Measurements from ENCODE around the gene GRID2. TPM values are rescaled to one million over a fixed set of nuclear protein-coding genes. Genes with fewer than 3 reads are reported as not detected.

GRID2 gene
- total RNA-seq, 1 experiment from 2014 or later, result not detected

DNA sequence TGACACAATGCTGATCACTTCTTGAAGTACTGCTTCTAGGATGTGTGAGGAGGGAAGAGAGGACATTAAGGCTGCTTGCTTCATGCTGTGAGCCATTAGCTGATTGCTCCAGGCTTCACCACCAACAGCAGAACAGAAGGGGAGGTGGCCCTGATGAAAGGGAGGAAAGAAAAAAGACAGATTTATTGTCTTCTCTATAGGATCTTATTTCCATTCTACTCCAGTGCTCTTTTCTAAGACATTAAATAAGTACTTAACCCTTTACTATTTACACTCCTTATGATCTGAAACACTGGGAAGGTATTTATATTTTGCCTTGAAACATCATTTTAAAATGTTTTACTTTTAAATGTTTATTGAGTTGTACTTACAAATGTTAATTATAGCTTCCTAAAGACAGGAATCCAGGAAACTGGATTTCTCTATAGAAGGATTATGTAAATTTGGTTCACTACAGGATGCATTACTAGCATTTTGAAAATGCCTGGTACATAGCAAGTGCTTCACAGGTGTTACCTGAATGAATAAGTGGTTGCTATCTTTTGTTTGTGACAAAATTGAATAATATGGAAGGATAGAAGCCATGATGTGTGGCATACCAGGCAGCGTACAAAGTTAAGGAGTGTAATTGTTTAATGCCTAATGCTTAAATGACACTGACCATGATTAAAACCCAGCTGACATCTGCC, 843.9 kb downstream of the GRID2 start:
- no TSS peak for BruUV-seq (replicated peaks)
- POLR2A ChIA-PET, result no interaction called here

DNA sequence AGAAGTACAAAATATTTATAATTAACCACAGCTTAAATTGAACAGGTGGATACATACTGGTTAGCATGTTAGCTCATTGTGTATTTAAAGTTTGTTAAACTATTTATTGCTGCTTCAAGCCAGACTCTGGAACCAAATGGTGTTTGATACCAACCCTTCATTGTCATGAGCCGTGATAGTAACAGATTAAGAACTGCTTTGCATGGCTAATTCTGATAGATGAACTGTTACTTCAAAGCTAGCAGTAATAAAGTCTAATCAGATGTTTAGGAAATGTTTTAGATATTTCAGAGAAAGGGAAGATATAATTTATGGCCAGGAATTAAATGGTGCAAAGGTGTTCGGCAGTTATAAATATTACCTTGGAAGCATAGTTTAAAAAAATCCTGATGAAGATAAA, 848.7 kb downstream of the GRID2 start:
- TF ChIP-seq, protein P1, sequence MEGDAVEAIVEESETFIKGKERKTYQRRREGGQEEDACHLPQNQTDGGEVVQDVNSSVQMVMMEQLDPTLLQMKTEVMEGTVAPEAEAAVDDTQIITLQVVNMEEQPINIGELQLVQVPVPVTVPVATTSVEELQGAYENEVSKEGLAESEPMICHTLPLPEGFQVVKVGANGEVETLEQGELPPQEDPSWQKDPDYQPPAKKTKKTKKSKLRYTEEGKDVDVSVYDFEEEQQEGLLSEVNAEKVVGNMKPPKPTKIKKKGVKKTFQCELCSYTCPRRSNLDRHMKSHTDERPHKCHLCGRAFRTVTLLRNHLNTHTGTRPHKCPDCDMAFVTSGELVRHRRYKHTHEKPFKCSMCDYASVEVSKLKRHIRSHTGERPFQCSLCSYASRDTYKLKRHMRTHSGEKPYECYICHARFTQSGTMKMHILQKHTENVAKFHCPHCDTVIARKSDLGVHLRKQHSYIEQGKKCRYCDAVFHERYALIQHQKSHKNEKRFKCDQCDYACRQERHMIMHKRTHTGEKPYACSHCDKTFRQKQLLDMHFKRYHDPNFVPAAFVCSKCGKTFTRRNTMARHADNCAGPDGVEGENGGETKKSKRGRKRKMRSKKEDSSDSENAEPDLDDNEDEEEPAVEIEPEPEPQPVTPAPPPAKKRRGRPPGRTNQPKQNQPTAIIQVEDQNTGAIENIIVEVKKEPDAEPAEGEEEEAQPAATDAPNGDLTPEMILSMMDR (IDR thresholded peaks at IDR 0.05; ENCODE audit: insufficient read depth in 1 of 2, low read depth in 1 of 2, low read length in 1 of 2, severe bottlenecking in 1 of 2, unreplicated experiment in 1 of 2), result no peak
- DNase-seq, result no peak
- Mint-ChIP-seq H3K4me1 (ENCODE audit: low read depth, unreplicated experiment) (no peaks in the 10 kb centered on the region), H3K27ac (ENCODE audit: unreplicated experiment) (no peak overlapping the region), H3K4me3 (ENCODE audit: unreplicated experiment) (no peak overlapping the region), H3K9me3 (ENCODE audit: unreplicated experiment) (no peaks in the 10 kb centered on the region), H3K27me3 (ENCODE audit: insufficient read depth, unreplicated experiment) (no peaks in the 10 kb centered on the region), H3K36me3 (ENCODE audit: insufficient read depth, unreplicated experiment) (no peaks in the 10 kb centered on the region)
- ChIA-PET POLR2A (no interaction called here), CTCF (no interaction called here)
- H3K27me3 ChIP-seq (replicated peaks; ENCODE audit: control insufficient read depth, insufficient read depth, low read length), result no peaks in the 10 kb centered on the region
- H3K4me3 ChIP-seq (ENCODE audit: low read depth, low read length), result no peak overlapping the region
- no peaks in the 10 kb centered on the region for H3K9me3 ChIP-seq
- no peaks in the 10 kb centered on the region for H3K36me3 ChIP-seq (ENCODE audit: control insufficient read depth, insufficient read depth, low read length)
- no peaks in the 10 kb centered on the region for H3K4me1 ChIP-seq
- no TSS peak for BruUV-seq (replicated peaks)
- intact Hi-C loops (cut with micrococcal nuclease; ENCODE audit: unreplicated experiment), result no loop called here

More for the DNA sequence above, 843.9 kb downstream of the GRID2 start:
- no peaks in the 10 kb centered on the region for H3K9me3 Mint-ChIP-seq (ENCODE audit: unreplicated experiment)
- no peak overlapping the region for H3K27ac Mint-ChIP-seq (ENCODE audit: unreplicated experiment)
- no peaks in the 10 kb centered on the region for H3K36me3 Mint-ChIP-seq (ENCODE audit: insufficient read depth, unreplicated experiment)
- no peak overlapping the region for H3K4me3 ChIP-seq (ENCODE audit: low read depth, low read length)
- H3K27me3 ChIP-seq (replicated peaks; ENCODE audit: control insufficient read depth, insufficient read depth, low read length), result no peaks in the 10 kb centered on the region
- H3K36me3 ChIP-seq (ENCODE audit: control insufficient read depth, insufficient read depth, low read length), result no peaks in the 10 kb centered on the region
- H3K9me3 ChIP-seq, result no peaks in the 10 kb centered on the region
- TF ChIP-seq, protein P1 (IDR thresholded peaks at IDR 0.05; ENCODE audit: insufficient read depth in 1 of 2, low read depth in 1 of 2, low read length in 1 of 2, severe bottlenecking in 1 of 2, unreplicated experiment in 1 of 2), result no peak
- H3K4me1 Mint-ChIP-seq (ENCODE audit: low read depth, unreplicated experiment), result no peaks in the 10 kb centered on the region
- no peaks in the 10 kb centered on the region for H3K27me3 Mint-ChIP-seq (ENCODE audit: insufficient read depth, unreplicated experiment)
- intact Hi-C loops (cut with micrococcal nuclease; ENCODE audit: unreplicated experiment), result no loop called here
- DNase-seq, result no peak
- H3K4me1 ChIP-seq, result no peaks in the 10 kb centered on the region
- H3K4me3 Mint-ChIP-seq (ENCODE audit: unreplicated experiment), result no peak overlapping the region
- CTCF ChIA-PET, result no interaction called here

DNA sequence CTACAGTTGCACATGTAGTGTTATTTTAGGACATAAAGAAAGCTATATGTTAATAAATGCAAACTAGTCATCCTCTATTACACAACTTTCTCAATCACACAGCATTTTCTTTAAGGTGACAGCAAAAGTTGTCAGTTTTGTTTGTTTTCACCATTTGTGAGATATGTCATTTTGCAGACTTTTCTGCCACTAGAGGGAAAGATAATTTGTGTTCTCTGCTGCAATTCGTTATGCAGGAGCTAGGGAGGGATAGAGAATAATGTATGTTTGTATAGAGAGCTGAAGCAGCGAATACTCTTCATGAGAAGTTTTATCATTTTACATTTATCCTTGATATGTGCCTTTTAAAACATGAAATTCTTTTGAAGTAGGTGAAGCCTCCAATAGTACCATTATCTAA, 854.2 kb downstream of the GRID2 start:
- Mint-ChIP-seq H3K27me3 (ENCODE audit: insufficient read depth, unreplicated experiment) (no peaks in the 10 kb centered on the region), H3K4me3 (ENCODE audit: unreplicated experiment) (no peak overlapping the region), H3K27ac (ENCODE audit: unreplicated experiment) (no peak overlapping the region), H3K4me1 (ENCODE audit: low read depth, unreplicated experiment) (no peaks in the 10 kb centered on the region), H3K9me3 (ENCODE audit: unreplicated experiment) (no peaks in the 10 kb centered on the region), H3K36me3 (ENCODE audit: insufficient read depth, unreplicated experiment) (no peaks in the 10 kb centered on the region)
- intact Hi-C loops (cut with micrococcal nuclease; ENCODE audit: unreplicated experiment), result loop anchor here (1.0 to 5.0 kb wide), 2 partner anchors 41 to 604 kb away; no protein-coding TSS in a partner anchor
- Histone ChIP-seq H3K4me3 (ENCODE audit: low read depth, low read length) (no peak overlapping the region), H3K36me3 (ENCODE audit: control insufficient read depth, insufficient read depth, low read length) (no peaks in the 10 kb centered on the region), H3K4me1 (no peaks in the 10 kb centered on the region), H3K9me3 (no peaks in the 10 kb centered on the region), H3K27me3 (replicated peaks; ENCODE audit: control insufficient read depth, insufficient read depth, low read length) (no peaks in the 10 kb centered on the region)
- no peak for DNase-seq
- CTCF ChIA-PET, result no interaction called here
- no TSS peak for BruUV-seq (replicated peaks)
- POLR2A ChIA-PET, result interaction anchor here (0.8 kb wide), 1 partner anchor 606 kb away, joined by 3 read pairs; no protein-coding TSS in a partner anchor
- TF ChIP-seq, protein P1 (IDR thresholded peaks at IDR 0.05; ENCODE audit: insufficient read depth in 1 of 2, low read depth in 1 of 2, low read length in 1 of 2, severe bottlenecking in 1 of 2, unreplicated experiment in 1 of 2), result peak; percentile 36 to 42
